ENCODE measurements around the gene IFIT2. TPM values are rescaled to one million over a fixed set of nuclear protein-coding genes. Genes with fewer than 3 reads are reported as not detected.

The IFIT2 gene
- total RNA-seq, 1 experiment from 2014 or later, result not detected

DNA sequence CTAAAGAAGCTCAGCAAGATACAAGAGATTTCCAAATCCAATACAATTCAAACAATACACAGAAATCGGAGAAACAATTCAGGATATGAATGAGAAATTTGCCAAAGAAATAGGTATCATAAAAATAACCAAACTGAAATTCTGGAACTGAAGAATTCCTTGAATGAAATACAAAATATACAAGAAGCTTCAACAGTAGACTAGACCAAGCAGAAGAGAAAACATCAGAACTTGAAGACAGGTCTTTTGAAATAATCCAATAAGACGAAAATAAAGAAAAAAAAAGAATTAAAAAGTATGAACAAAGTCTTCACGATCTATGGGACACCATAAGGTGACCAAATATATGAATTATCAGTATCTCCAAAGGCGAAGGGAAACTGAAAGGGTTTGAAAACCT, 2.8 kb upstream of the IFIT2 start:
- no CpG with 5 or more reads among the region's 4 CpGs for WGBS (ENCODE audit: extremely low coverage, insufficient read length, low lambda C conversion rate)
- no peak overlapping the region for H2BK12ac ChIP-seq (ENCODE audit: insufficient read length, low read depth, low read length)

More for the DNA sequence above, 2.8 kb upstream of the IFIT2 start:
- H3K27me3 ChIP-seq (ENCODE audit: insufficient read depth, low read length), result no peaks in the 10 kb centered on the region
- no peak overlapping the region for H2AFZ ChIP-seq (ENCODE audit: low read length)
- H3K27ac Mint-ChIP-seq, result no peak overlapping the region
- no peaks in the 10 kb centered on the region; the same call in 1 of the 2 replicates for H3K27me3 Mint-ChIP-seq (ENCODE audit: low read depth)
- no peak overlapping the region for H2AK5ac ChIP-seq (ENCODE audit: insufficient read length, low read length)
- H3K18ac ChIP-seq (ENCODE audit: insufficient read length, low read depth, low read length), result no peak overlapping the region
- no peak overlapping the region for H2BK15ac ChIP-seq (ENCODE audit: low read depth, low read length)
- no peaks in the 10 kb centered on the region for H3K79me2 ChIP-seq (ENCODE audit: insufficient read depth, low read length)
- no peaks in the 10 kb centered on the region for H3K9me3 ChIP-seq (ENCODE audit: control insufficient read depth, low read depth, low read length)
- no peak overlapping the region for H2BK120ac ChIP-seq (ENCODE audit: low read depth, low read length, poor library complexity, severe bottlenecking)
- no peaks in the 10 kb centered on the region for H3K23me2 ChIP-seq (ENCODE audit: insufficient read length, low read depth, low read length, poor library complexity, severe bottlenecking)
- H3K4me1 Mint-ChIP-seq, result peaks cover 14 to 18% of the 10 kb centered on the region in 2 experiments
- no peak overlapping the region for H3K9ac ChIP-seq (ENCODE audit: extremely low read depth, insufficient read length, low read length)
- H3K27ac ChIP-seq (ENCODE audit: insufficient read length, low read depth, low read length), result no peak overlapping the region
- TF ChIP-seq, protein P1, sequence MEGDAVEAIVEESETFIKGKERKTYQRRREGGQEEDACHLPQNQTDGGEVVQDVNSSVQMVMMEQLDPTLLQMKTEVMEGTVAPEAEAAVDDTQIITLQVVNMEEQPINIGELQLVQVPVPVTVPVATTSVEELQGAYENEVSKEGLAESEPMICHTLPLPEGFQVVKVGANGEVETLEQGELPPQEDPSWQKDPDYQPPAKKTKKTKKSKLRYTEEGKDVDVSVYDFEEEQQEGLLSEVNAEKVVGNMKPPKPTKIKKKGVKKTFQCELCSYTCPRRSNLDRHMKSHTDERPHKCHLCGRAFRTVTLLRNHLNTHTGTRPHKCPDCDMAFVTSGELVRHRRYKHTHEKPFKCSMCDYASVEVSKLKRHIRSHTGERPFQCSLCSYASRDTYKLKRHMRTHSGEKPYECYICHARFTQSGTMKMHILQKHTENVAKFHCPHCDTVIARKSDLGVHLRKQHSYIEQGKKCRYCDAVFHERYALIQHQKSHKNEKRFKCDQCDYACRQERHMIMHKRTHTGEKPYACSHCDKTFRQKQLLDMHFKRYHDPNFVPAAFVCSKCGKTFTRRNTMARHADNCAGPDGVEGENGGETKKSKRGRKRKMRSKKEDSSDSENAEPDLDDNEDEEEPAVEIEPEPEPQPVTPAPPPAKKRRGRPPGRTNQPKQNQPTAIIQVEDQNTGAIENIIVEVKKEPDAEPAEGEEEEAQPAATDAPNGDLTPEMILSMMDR (conservative IDR thresholded peaks at IDR 0.05), result no peak
- peaks cover 3% of the 10 kb centered on the region for H3K4me1 ChIP-seq (ENCODE audit: insufficient read depth, low read length)
- H4K20me1 ChIP-seq (ENCODE audit: control insufficient read depth, insufficient read depth, insufficient read length), result no peaks in the 10 kb centered on the region
- H3K9me3 Mint-ChIP-seq, result 0 out of 5 replicates have a peak, but pooled peaks cover 0 to 3% of the 10 kb centered on the region in 2 experiments
- H3T11ph ChIP-seq (ENCODE audit: low read length), result no peak overlapping the region
- H3K4me2 ChIP-seq (ENCODE audit: insufficient read depth, insufficient read length, low read length), result no peak overlapping the region
- no peak overlapping the region for H3K23ac ChIP-seq (ENCODE audit: insufficient read length, low read depth, low read length)
- DNase-seq, result no peak
- H2BK5ac ChIP-seq (ENCODE audit: insufficient read length, low read length), result no peak overlapping the region
- no peak overlapping the region for H3K56ac ChIP-seq (ENCODE audit: insufficient read length, low read depth, low read length)
- H4K5ac ChIP-seq (ENCODE audit: insufficient read length, low read depth, low read length), result no peak overlapping the region
- no peak overlapping the region for H3K4me3 Mint-ChIP-seq
- peaks cover 0 to 2% (median 0%) of the 10 kb centered on the region in 3 experiments; a peak in 1 of 7 replicates for H3K36me3 Mint-ChIP-seq (ENCODE audit: insufficient read depth in 1 of 3, low read depth in 3 of 3)
- H4K91ac ChIP-seq (ENCODE audit: insufficient read length, low read depth, low read length), result no peak overlapping the region
- no peak overlapping the region for H3K4ac ChIP-seq (ENCODE audit: low read depth, low read length)
- no peaks in the 10 kb centered on the region for H3K79me1 ChIP-seq (ENCODE audit: insufficient read depth, low read depth, low read length, poor library complexity, severe bottlenecking)
- H3K14ac ChIP-seq (ENCODE audit: insufficient read depth, low read length), result no peak overlapping the region
- no peak overlapping the region for H4K8ac ChIP-seq (replicated peaks; ENCODE audit: insufficient read length, low read depth, low read length)
- no peak overlapping the region for H2BK20ac ChIP-seq (ENCODE audit: low read depth, low read length, poor library complexity, severe bottlenecking)

Measured in H9 (cell line).